H9 (cell line): Measurements from ENCODE around the gene ZSWIM6. TPM values are rescaled to one million over a fixed set of nuclear protein-coding genes. Genes with fewer than 3 reads are reported as not detected.

ENCODE experiments used
- DNase-seq: peaks from one replicate; pipeline ENCODE4 v3.0.0-alpha.2; 2017
- H2AFZ ChIP-seq: one replicate; pipeline ENCODE4 v1.6.1; 2013; ENCODE audit warnings: mild to moderate bottlenecking, low read length, control low read depth, moderate library complexity
- H2AK5ac ChIP-seq: 2 replicates; pipeline ENCODE4 v1.6.1; 2013; ENCODE audit warnings: low read length, control low read depth, mixed read lengths; ENCODE audit not compliant: insufficient read length
- H2BK120ac ChIP-seq: one replicate; pipeline ENCODE4 v1.6.1; 2013; ENCODE audit warnings: low read depth, mild to moderate bottlenecking, low read length, control low read depth, inconsistent platforms; ENCODE audit not compliant: poor library complexity, severe bottlenecking
- H2BK12ac ChIP-seq: 2 replicates; pipeline ENCODE4 v1.6.1; 2013; ENCODE audit warnings: low read length, control low read depth, mixed read lengths, low read depth; ENCODE audit not compliant: insufficient read length
- H2BK15ac ChIP-seq: 2 replicates; pipeline ENCODE4 v1.6.1; 2013; ENCODE audit warnings: low read depth, low read length, control low read depth
- H2BK20ac ChIP-seq: one replicate; pipeline ENCODE4 v1.6.1; 2013; ENCODE audit warnings: low read depth, mild to moderate bottlenecking, low read length, control low read depth, inconsistent platforms; ENCODE audit not compliant: poor library complexity, severe bottlenecking
- H2BK5ac ChIP-seq: 2 replicates; pipeline ENCODE4 v1.6.1; 2013; ENCODE audit warnings: low read length, control low read depth, mixed read lengths; ENCODE audit not compliant: insufficient read length
- H3K14ac ChIP-seq: 2 replicates; pipeline ENCODE4 v1.6.1; 2013; ENCODE audit warnings: low read length, control low read depth; ENCODE audit not compliant: insufficient read depth
- H3K18ac ChIP-seq: 2 replicates; pipeline ENCODE4 v1.6.1; 2013; ENCODE audit warnings: low read depth, mild to moderate bottlenecking, mixed read lengths, low read length, control low read depth; ENCODE audit not compliant: insufficient read length
- H3K23ac ChIP-seq: 2 replicates; pipeline ENCODE4 v1.6.1; 2013; ENCODE audit warnings: low read length, control low read depth, mixed read lengths, low read depth; ENCODE audit not compliant: insufficient read length
- H3K23me2 ChIP-seq: 2 replicates; pipeline ENCODE4 v1.6.1; 2013; ENCODE audit warnings: low read depth, mild to moderate bottlenecking, mixed read lengths, low read length, control low read depth; ENCODE audit not compliant: insufficient read length, poor library complexity, severe bottlenecking
- H3K27ac ChIP-seq: 2 replicates; pipeline ENCODE4 v1.5.1; 2013; ENCODE audit warnings: low read length, control low read depth, mixed read lengths, low read depth; ENCODE audit not compliant: insufficient read length
- H3K27me3 ChIP-seq: 2 replicates; pipeline ENCODE4 v1.6.1; 2013; ENCODE audit warnings: low read length, control low read depth, inconsistent platforms; ENCODE audit not compliant: insufficient read depth
- H3K4ac ChIP-seq: 2 replicates; pipeline ENCODE4 v1.6.1; 2013; ENCODE audit warnings: low read depth, mild to moderate bottlenecking, control low read depth, inconsistent platforms, low read length, moderate library complexity
- H3K4me1 ChIP-seq: 2 replicates; pipeline ENCODE4 v1.6.1; 2013; ENCODE audit warnings: low read length, control low read depth, inconsistent platforms; ENCODE audit not compliant: insufficient read depth
- H3K4me2 ChIP-seq: 2 replicates; pipeline ENCODE4 v1.6.1; 2013; ENCODE audit warnings: low read length, control low read depth, mixed read lengths; ENCODE audit not compliant: insufficient read length, insufficient read depth
- H3K56ac ChIP-seq: 2 replicates; pipeline ENCODE4 v1.6.1; 2013; ENCODE audit warnings: low read depth, mild to moderate bottlenecking, mixed read lengths, low read length, control low read depth; ENCODE audit not compliant: insufficient read length
- H3K79me1 ChIP-seq: 2 replicates; pipeline ENCODE4 v1.6.1; 2013; ENCODE audit warnings: low read depth, mild to moderate bottlenecking, moderate library complexity, low read length, control low read depth, inconsistent platforms; ENCODE audit not compliant: insufficient read depth, poor library complexity, severe bottlenecking
- H3K79me2 ChIP-seq: 2 replicates; pipeline ENCODE4 v1.6.1; 2013; ENCODE audit warnings: low read length, control low read depth, inconsistent platforms; ENCODE audit not compliant: insufficient read depth
- H3K9ac ChIP-seq: 2 replicates; pipeline ENCODE4 v1.6.1; 2013; ENCODE audit warnings: low read length, control low read depth, mixed read lengths; ENCODE audit not compliant: insufficient read length; ENCODE audit errors: extremely low read depth
- H3K9me3 ChIP-seq: one replicate; pipeline ENCODE4 v1.6.1; 2013; ENCODE audit warnings: low read depth, low read length, inconsistent platforms; ENCODE audit not compliant: control insufficient read depth
- H3T11ph ChIP-seq: one replicate; pipeline ENCODE4 v1.6.1; 2013; ENCODE audit warnings: mild to moderate bottlenecking, low read length, control low read depth, inconsistent platforms
- H4K20me1 ChIP-seq: one replicate; pipeline ENCODE4 v1.6.1; 2013; ENCODE audit not compliant: control insufficient read depth, insufficient read length, insufficient read depth
- H4K5ac ChIP-seq: 2 replicates; pipeline ENCODE4 v1.6.1; 2013; ENCODE audit warnings: low read depth, mild to moderate bottlenecking, mixed read lengths, low read length, control low read depth; ENCODE audit not compliant: insufficient read length
- H4K8ac ChIP-seq: replicated peaks from 2 replicates; pipeline ENCODE4 v1.6.1; 2013; ENCODE audit warnings: low read length, control low read depth, mixed read lengths, low read depth; ENCODE audit not compliant: insufficient read length
- H4K91ac ChIP-seq: 2 replicates; pipeline ENCODE4 v1.6.1; 2013; ENCODE audit warnings: low read depth, mild to moderate bottlenecking, moderate library complexity, mixed read lengths, low read length, control low read depth; ENCODE audit not compliant: insufficient read length
- H3K27ac Mint-ChIP-seq, 3 experiments: 2 replicates in 2 of 3; 3 replicates in 1 of 3; pipeline ENCODE4 v1.8.0; 2020 to 2021; ENCODE audit warnings: mixed read lengths in 3 of 3, mild to moderate bottlenecking in 1 of 3, moderate library complexity in 1 of 3
- H3K27me3 Mint-ChIP-seq: 2 replicates; pipeline ENCODE4 v1.8.0; 2021; ENCODE audit warnings: low read depth, mild to moderate bottlenecking, moderate library complexity, mixed read lengths
- H3K36me3 Mint-ChIP-seq, 3 experiments: 2 replicates in 2 of 3; 3 replicates in 1 of 3; pipeline ENCODE4 v1.8.0; 2020 to 2021; ENCODE audit warnings: low read depth in 3 of 3, mixed read lengths in 3 of 3; ENCODE audit not compliant: insufficient read depth in 1 of 3
- H3K4me1 Mint-ChIP-seq, 2 experiments: 2 replicates each; pipeline ENCODE4 v1.8.0; 2020; ENCODE audit warnings: mixed read lengths in 2 of 2
- H3K4me3 Mint-ChIP-seq, 2 experiments: 2 replicates in 1 of 2; 3 replicates in 1 of 2; pipeline ENCODE4 v1.8.0; 2020 to 2021; ENCODE audit warnings: mild to moderate bottlenecking in 2 of 2, mixed read lengths in 2 of 2, moderate library complexity in 1 of 2
- H3K9me3 Mint-ChIP-seq, 2 experiments: 2 replicates in 1 of 2; 3 replicates in 1 of 2; pipeline ENCODE4 v1.8.0; 2020; ENCODE audit warnings: mild to moderate bottlenecking in 2 of 2, mixed read lengths in 2 of 2, moderate library complexity in 1 of 2
- WGBS: extraction: QIAGEN DNeasy Blood & Tissue Kit; methylation state at CpG from one replicate; pipeline ENCODE4 v1.1.7; 2013; ENCODE audit warnings: missing lambda C conversion rate, low lambda C conversion rate, mixed read lengths; ENCODE audit not compliant: insufficient read length; ENCODE audit errors: extremely low coverage; 5-methylcytosine and 5-hydroxymethylcytosine counted together
- total RNA-seq: library from RNA; stranded (reverse); gene quantifications from 2 replicates; pipeline ENCODE4 v1.2.1, GENCODE V29; 2021
- TF ChIP-seq, protein P1 (sequence below): fragments of 200-600 bp; sonication (generic); conservative IDR thresholded peaks from 3 replicates; pipeline ENCODE4 v1.8.0; 2021; ENCODE audit warnings: antibody characterized with exemption, mild to moderate bottlenecking

The ZSWIM6 gene
- total RNA-seq, 1 experiment from 2014 or later = 11.5 TPM

- H3K4me1 Mint-ChIP-seq = peaks cover 51 to 57% of the 10 kb centered on the region in 2 experiments
- peaks cover 0 to under 1% of the 10 kb centered on the region in 2 experiments; a peak in 1 of 5 replicates for H3K9me3 Mint-ChIP-seq
- H2BK120ac ChIP-seq = no peak overlapping the region
- no peak overlapping the region for H3T11ph ChIP-seq
- H2BK20ac ChIP-seq = no peak overlapping the region
- WGBS = no CpG with 5 or more reads among the region's 5 CpGs
- H3K14ac ChIP-seq = no peak overlapping the region
- H3K9me3 ChIP-seq = no peaks in the 10 kb centered on the region
- H2BK5ac ChIP-seq = no peak overlapping the region
- no peaks in the 10 kb centered on the region for H3K27me3 ChIP-seq
- H3K4me3 Mint-ChIP-seq = no peak overlapping the region
- H3K4me2 ChIP-seq = peak overlapping the region; percentile 23
- peaks cover 2% of the 10 kb centered on the region for H3K79me1 ChIP-seq
- H3K27me3 Mint-ChIP-seq = no peaks in the 10 kb centered on the region
- no peaks in the 10 kb centered on the region for H3K23me2 ChIP-seq
- no peak overlapping the region for H3K4ac ChIP-seq
- H2BK12ac ChIP-seq = no peak overlapping the region
- no peak overlapping the region for H3K56ac ChIP-seq
- H3K23ac ChIP-seq = no peak overlapping the region
- H3K27ac Mint-ChIP-seq = peak overlapping the region; percentile 30 to 86 (median 34); a peak in 6 of 7 replicates
- H3K18ac ChIP-seq = no peak overlapping the region
- H4K5ac ChIP-seq = no peak overlapping the region
- H2AK5ac ChIP-seq = no peak overlapping the region
- no peak overlapping the region for H3K9ac ChIP-seq
- no peak overlapping the region for H2BK15ac ChIP-seq
- no peak overlapping the region for H4K91ac ChIP-seq
- no peak overlapping the region for H4K8ac ChIP-seq
- DNase-seq = no peak
- H3K4me1 ChIP-seq = peaks cover 8% of the 10 kb centered on the region; the same call in 1 of the 2 replicates
- no peaks in the 10 kb centered on the region for H4K20me1 ChIP-seq
- no peak overlapping the region for H2AFZ ChIP-seq
- H3K27ac ChIP-seq = no peak overlapping the region
- TF ChIP-seq, protein P1, sequence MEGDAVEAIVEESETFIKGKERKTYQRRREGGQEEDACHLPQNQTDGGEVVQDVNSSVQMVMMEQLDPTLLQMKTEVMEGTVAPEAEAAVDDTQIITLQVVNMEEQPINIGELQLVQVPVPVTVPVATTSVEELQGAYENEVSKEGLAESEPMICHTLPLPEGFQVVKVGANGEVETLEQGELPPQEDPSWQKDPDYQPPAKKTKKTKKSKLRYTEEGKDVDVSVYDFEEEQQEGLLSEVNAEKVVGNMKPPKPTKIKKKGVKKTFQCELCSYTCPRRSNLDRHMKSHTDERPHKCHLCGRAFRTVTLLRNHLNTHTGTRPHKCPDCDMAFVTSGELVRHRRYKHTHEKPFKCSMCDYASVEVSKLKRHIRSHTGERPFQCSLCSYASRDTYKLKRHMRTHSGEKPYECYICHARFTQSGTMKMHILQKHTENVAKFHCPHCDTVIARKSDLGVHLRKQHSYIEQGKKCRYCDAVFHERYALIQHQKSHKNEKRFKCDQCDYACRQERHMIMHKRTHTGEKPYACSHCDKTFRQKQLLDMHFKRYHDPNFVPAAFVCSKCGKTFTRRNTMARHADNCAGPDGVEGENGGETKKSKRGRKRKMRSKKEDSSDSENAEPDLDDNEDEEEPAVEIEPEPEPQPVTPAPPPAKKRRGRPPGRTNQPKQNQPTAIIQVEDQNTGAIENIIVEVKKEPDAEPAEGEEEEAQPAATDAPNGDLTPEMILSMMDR = no peak
- no peaks in the 10 kb centered on the region; the same call in 1 of the 2 replicates for H3K79me2 ChIP-seq
- H3K36me3 Mint-ChIP-seq = peaks cover 0 to under 1% (median under 1%) of the 10 kb centered on the region in 3 experiments; a peak in 3 of 7 replicates
These were observed 84.0 kb downstream of the ZSWIM6 start for GRCh38 chr5:61416010-61416409.
